T-cell (primary cell): ENCODE results near the gene SP5. TPM values are rescaled to one million over a fixed set of nuclear protein-coding genes. Genes with fewer than 3 reads are reported as not detected.
A peak's percentile ranks its signal among the peaks of the same experiment; 100 is the strongest.

Experiments used
- ATAC-seq, 4 experiments: fragments of 200-7000 bp in 3 of 4; fragments of 150-1000 bp in 1 of 4; cut with Tn5 transposase; replicated peaks in 1 of 4; 1 replicate in 3 of 4; 2 replicates in 1 of 4; pipeline ENCODE4 v1.10.0; 2021; ENCODE audit warnings: moderate library complexity in 3 of 4, mild to moderate bottlenecking in 2 of 4, moderate number of reproducible peaks in 1 of 4
- CTCF ChIA-PET, 2 donors: fragments of 300-600 bp; sonication (Branson Sonifier 250); formaldehyde crosslinking; loops; one replicate each; lab custom pipeline; 2022; ENCODE audit warnings: antibody characterized with exemption in 2 of 2; lab: Charles Lee
- POLR2A ChIA-PET, 2 donors: fragments of 300-600 bp; sonication (Branson Sonifier 250); formaldehyde crosslinking; loops; one replicate each; lab custom pipeline; 2022; ENCODE audit warnings: antibody characterized with exemption in 2 of 2; lab: Charles Lee
- DNase-seq, 35 experiments: peaks; one replicate each; pipeline versions ENCODE4 v3.0.0 to v3.0.0-alpha.2; 2013 to 2023
- H3K27ac ChIP-seq: one replicate; pipeline ENCODE4 v1.5.1; 2013; ENCODE audit warnings: low read length
- H3K27me3 ChIP-seq, 2 experiments: replicated peaks in 1 of 2; 1 replicate in 1 of 2; 2 replicates in 1 of 2; pipeline versions ENCODE4 v1.6.1 to v1.7.0; 2013; ENCODE audit warnings: low read length in 1 of 2, mixed read lengths in 1 of 2; ENCODE audit not compliant: control insufficient read depth in 2 of 2, insufficient read depth in 2 of 2; ENCODE audit errors: extremely low read depth in 1 of 2
- H3K36me3 ChIP-seq, 2 donors: 1 replicate in 1 of 2; 2 replicates in 1 of 2; pipeline versions ENCODE4 v1.6.1 to v1.7.0; 2013; ENCODE audit warnings: low read length in 1 of 2; ENCODE audit not compliant: control insufficient read depth in 2 of 2, insufficient read depth in 1 of 2; ENCODE audit errors: extremely low read depth in 1 of 2
- H3K4me1 ChIP-seq, 2 experiments: 1 replicate in 1 of 2; 2 replicates in 1 of 2; pipeline versions ENCODE4 v1.6.1 to v1.7.0; 2013; ENCODE audit warnings: low read length in 2 of 2, mixed read lengths in 1 of 2; ENCODE audit not compliant: insufficient read depth in 2 of 2, control insufficient read depth in 1 of 2; ENCODE audit errors: extremely low read depth in 1 of 2
- H3K4me3 ChIP-seq, 2 donors: 1 replicate in 1 of 2; 2 replicates in 1 of 2; pipeline versions ENCODE4 v1.5.1 to v1.7.0; 2013; ENCODE audit warnings: mild to moderate bottlenecking in 2 of 2, low read length in 1 of 2, moderate library complexity in 1 of 2; ENCODE audit not compliant: control insufficient read depth in 1 of 2; ENCODE audit errors: extremely low read depth in 1 of 2
- H3K9me3 ChIP-seq: 2 replicates; pipeline ENCODE4 v1.7.0; 2013
- H3K27ac Mint-ChIP-seq, 2 donors: one replicate each; pipeline ENCODE4 v1.8.0; 2020 to 2021; ENCODE audit warnings: mild to moderate bottlenecking in 2 of 2, mixed read lengths in 2 of 2
- H3K27me3 Mint-ChIP-seq, 2 donors: one replicate each; pipeline ENCODE4 v1.8.0; 2021 to 2022; ENCODE audit warnings: mixed read lengths in 2 of 2
- H3K36me3 Mint-ChIP-seq: one replicate; pipeline ENCODE4 v1.8.0; 2021; ENCODE audit warnings: mixed read lengths
- H3K4me1 Mint-ChIP-seq, 3 donors: one replicate each; pipeline ENCODE4 v1.8.0; 2020 to 2022; ENCODE audit warnings: mixed read lengths in 3 of 3, mild to moderate bottlenecking in 1 of 3
- H3K4me3 Mint-ChIP-seq, 3 donors: one replicate each; pipeline ENCODE4 v1.8.0; 2020 to 2022; ENCODE audit warnings: mild to moderate bottlenecking in 3 of 3, mixed read lengths in 3 of 3, moderate library complexity in 3 of 3
- H3K9me3 Mint-ChIP-seq, 3 donors: one replicate each; pipeline ENCODE4 v1.8.0; 2020 to 2022; ENCODE audit warnings: mixed read lengths in 3 of 3
- WGBS: methylation state at CpG from one replicate; pipeline ENCODE4 v1.1.5; 2013; ENCODE audit warnings: missing lambda C conversion rate; ENCODE audit not compliant: insufficient coverage; 5-methylcytosine and 5-hydroxymethylcytosine counted together
- total RNA-seq, 35 experiments: library from RNA in 6 of 35; stranded (reverse) in 6 of 35; fragments of 120-200 nt in 1 of 35; gene quantifications; one replicate each; pipeline versions ENCODE4 v1.2.1 to v1.2.4 and lab custom pipeline; 2013 to 2026

The SP5 gene
- total RNA-seq, 5 donors from 2014 or later (not counting 1 experiment from before 2014, with no cell fraction given) = not detected

- no peaks in the 10 kb centered on the region for H3K36me3 Mint-ChIP-seq
- H3K9me3 Mint-ChIP-seq = no peaks in the 10 kb centered on the region
- ChIA-PET CTCF (no interaction called here), POLR2A (no interaction called here)
- Histone ChIP-seq H3K4me3 (peak overlapping the region; percentile 35 to 92), H3K9me3 (no peaks in the 10 kb centered on the region), H3K27ac (no peak overlapping the region), H3K36me3 (no peaks in the 10 kb centered on the region), H3K4me1 (peaks cover 25 to 57% of the 10 kb centered on the region in 2 experiments), H3K27me3 (peaks cover 12 to 67% of the 10 kb centered on the region in 2 experiments)
- H3K4me1 Mint-ChIP-seq = peaks cover 37 to 42% (median 40%) of the 10 kb centered on the region in 3 donors
- ATAC-seq (peak in 3 of 4 experiments; percentile 7 to 25 (median 10)), DNase-seq (peak in 4 of 35 experiments; percentile 16 to 19 (median 18))
- 2% methylated on average over 63 of the region's 76 CpGs for WGBS
- H3K27me3 Mint-ChIP-seq = peaks cover 54 to 73% of the 10 kb centered on the region in 2 donors
- no peak overlapping the region for H3K27ac Mint-ChIP-seq
- peak overlapping the region; percentile 39 to 90 (median 45) for H3K4me3 Mint-ChIP-seq
Measured at GRCh38 chr2:170713543-170714380, 1.4 kb upstream of the SP5 start.

DNA sequence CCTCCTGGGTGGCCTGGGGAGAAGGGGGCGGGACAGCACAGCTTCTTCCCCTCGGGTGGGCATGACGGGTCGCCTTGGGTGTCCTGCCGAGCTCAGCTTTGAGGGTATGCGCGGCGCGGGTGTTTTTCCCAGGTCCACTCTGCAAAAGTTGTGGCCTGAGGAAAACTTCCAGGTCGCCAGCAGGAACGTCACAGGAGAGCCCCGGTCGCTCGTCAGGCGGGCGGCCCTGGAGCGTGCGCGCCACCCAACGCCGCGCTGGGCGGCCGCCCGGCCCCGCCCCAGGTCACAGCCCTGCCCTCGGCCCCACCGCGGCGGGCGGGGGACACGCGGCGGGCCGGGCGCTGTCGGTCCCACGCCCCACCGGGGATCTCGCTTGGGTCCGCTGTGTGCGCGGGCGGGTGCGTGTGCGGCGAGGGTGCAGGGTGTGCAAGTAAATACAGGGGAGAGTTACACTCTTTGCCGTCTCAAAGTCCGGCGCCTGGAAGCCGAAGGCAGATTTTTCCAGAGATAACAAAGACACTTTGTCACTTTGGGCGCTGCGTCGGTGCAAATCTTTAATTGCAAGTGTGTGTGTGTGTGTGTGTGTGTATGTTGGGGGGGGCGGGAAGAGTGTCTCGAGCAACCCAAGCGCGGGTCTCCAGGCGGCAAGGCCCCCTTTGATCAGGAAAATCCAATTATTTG lies 616 bp upstream of the SP5 start:
- H3K4me3 ChIP-seq = peak overlapping the region; percentile 45 to 92
- peaks cover 55 to 74% of the 10 kb centered on the region in 2 donors for H3K27me3 Mint-ChIP-seq
- no peak overlapping the region for H3K27ac ChIP-seq
- DNase-seq (peak in 4 of 35 experiments; percentile 6 to 24 (median 12)), ATAC-seq (peak in 3 of 4 experiments; percentile 18 to 34 (median 34))
- no peaks in the 10 kb centered on the region for H3K36me3 ChIP-seq
- no peak overlapping the region for H3K27ac Mint-ChIP-seq
- ChIA-PET CTCF (no interaction called here), POLR2A (no interaction called here)
- no peaks in the 10 kb centered on the region for H3K9me3 Mint-ChIP-seq
- no peaks in the 10 kb centered on the region for H3K9me3 ChIP-seq
- H3K36me3 Mint-ChIP-seq = no peaks in the 10 kb centered on the region
- peaks cover 37 to 42% (median 40%) of the 10 kb centered on the region in 3 donors for H3K4me1 Mint-ChIP-seq
- peaks cover 12 to 67% of the 10 kb centered on the region in 2 experiments for H3K27me3 ChIP-seq
- peaks cover 25 to 57% of the 10 kb centered on the region in 2 experiments for H3K4me1 ChIP-seq
- 2% methylated on average over 54 of the region's 59 CpGs for WGBS
- H3K4me3 Mint-ChIP-seq = peak overlapping the region; percentile 80 to 90 (median 83)

GRCh38 chr2:170715932-170716777 lies 1.0 kb downstream of the SP5 start:
- Mint-ChIP-seq H3K4me1 (peaks cover 37 to 42% (median 40%) of the 10 kb centered on the region in 3 donors), H3K27ac (no peak overlapping the region), H3K9me3 (no peaks in the 10 kb centered on the region), H3K36me3 (no peaks in the 10 kb centered on the region), H3K27me3 (peaks cover 46 to 69% of the 10 kb centered on the region in 2 donors), H3K4me3 (peak overlapping the region; percentile 80 to 90 (median 83))
- ATAC-seq (peak in 3 of 4 experiments; percentile 9 to 23 (median 12)), DNase-seq (peak in 3 of 35 experiments; percentile 5 to 16 (median 8))
- 4% methylated on average over 84 of the region's 95 CpGs for WGBS
- H3K4me3 ChIP-seq = peak overlapping the region; percentile 45 to 92
- ChIA-PET CTCF (no interaction called here), POLR2A (interaction anchor here (0.5 to 0.7 kb wide), 3 partner anchors 36 to 127 kb away, joined by 3 to 7 read pairs (median 3); no protein-coding TSS in a partner anchor)
- no peak overlapping the region for H3K27ac ChIP-seq
- H3K27me3 ChIP-seq = peaks cover 12 to 70% of the 10 kb centered on the region in 2 experiments
- peaks cover 25 to 57% of the 10 kb centered on the region in 2 experiments for H3K4me1 ChIP-seq
- no peaks in the 10 kb centered on the region for H3K9me3 ChIP-seq
- no peaks in the 10 kb centered on the region for H3K36me3 ChIP-seq

GRCh38 chr2:170716851-170717598 lies 1.9 kb downstream of the SP5 start:
- Histone ChIP-seq H3K4me1 (peaks cover 25 to 53% of the 10 kb centered on the region in 2 experiments), H3K27ac (no peak overlapping the region), H3K27me3 (peaks cover 9 to 62% of the 10 kb centered on the region in 2 experiments), H3K4me3 (peak overlapping the region in 1 of 2 donors; percentile 47), H3K9me3 (no peaks in the 10 kb centered on the region), H3K36me3 (no peaks in the 10 kb centered on the region)
- peak; percentile 8 to 32 (median 24) for ATAC-seq
- ChIA-PET CTCF (no interaction called here), POLR2A (interaction anchor here in 1 of 2 donors (0.6 kb wide), 1 partner anchor 37 kb away, joined by 3 read pairs; no protein-coding TSS in a partner anchor)
- no peak overlapping the region for H3K27ac Mint-ChIP-seq
- no peaks in the 10 kb centered on the region for H3K9me3 Mint-ChIP-seq
- DNase-seq = peak in 7 of 35 experiments; percentile 7 to 45 (median 23)
- H3K36me3 Mint-ChIP-seq = no peaks in the 10 kb centered on the region
- H3K4me3 Mint-ChIP-seq = peak overlapping the region; percentile 4 to 90 (median 6)
- 6% methylated on average over 74 of the region's 74 CpGs for WGBS
- peaks cover 50 to 70% of the 10 kb centered on the region in 2 donors for H3K27me3 Mint-ChIP-seq
- H3K4me1 Mint-ChIP-seq = peaks cover 34 to 37% (median 36%) of the 10 kb centered on the region in 3 donors

DNA sequence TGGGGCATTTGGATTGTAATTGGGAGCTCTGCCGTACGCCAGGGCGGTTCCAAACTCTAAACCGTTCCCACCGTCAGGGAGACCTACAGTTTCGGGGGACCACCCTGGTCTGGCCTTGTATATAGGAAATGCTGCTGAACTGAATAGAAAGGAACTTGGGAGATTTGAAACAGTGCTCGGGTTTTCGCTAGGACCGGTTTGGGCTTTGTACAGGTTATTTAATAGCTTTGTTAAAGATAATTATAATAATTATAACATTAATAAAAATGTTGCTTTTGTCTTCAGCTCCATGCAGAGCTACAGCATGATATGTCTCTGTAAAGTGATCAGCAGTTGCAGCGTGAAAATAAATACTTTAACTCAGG lies 2.4 kb downstream of the SP5 start:
- no peak for DNase-seq
- Mint-ChIP-seq H3K9me3 (no peaks in the 10 kb centered on the region), H3K4me1 (peaks cover 29 to 31% (median 31%) of the 10 kb centered on the region in 3 donors), H3K27me3 (peaks cover 50 to 69% of the 10 kb centered on the region in 2 donors), H3K36me3 (no peaks in the 10 kb centered on the region), H3K4me3 (peak overlapping the region; percentile 4 to 90 (median 39)), H3K27ac (no peak overlapping the region)
- Histone ChIP-seq H3K4me3 (peak overlapping the region in 1 of 2 donors; percentile 11), H3K4me1 (peaks cover 25 to 48% of the 10 kb centered on the region in 2 experiments), H3K27ac (no peak overlapping the region), H3K27me3 (peaks cover 9 to 56% of the 10 kb centered on the region in 2 experiments), H3K36me3 (no peaks in the 10 kb centered on the region), H3K9me3 (no peaks in the 10 kb centered on the region)
- CTCF ChIA-PET = no interaction called here
- no peak for ATAC-seq
- POLR2A ChIA-PET = no interaction called here
- 24% methylated on average over 7 of the region's 10 CpGs for WGBS
